HTR-8/SVneo (cell line): ENCODE results near the gene SWT1.

Experiments used
- DNase-seq: peaks from one replicate; pipeline ENCODE4 v3.0.0; 2011; ENCODE audit warnings: low spot score, mixed read lengths; ENCODE audit not compliant: insufficient read length
- FAIRE-seq: peaks from 2 replicates; lab custom pipeline; 2011; peaks lifted over from hg19 to GRCh38; lab: Jason Lieb, UNC

The SWT1 gene

GRCh38 chr1:185280589-185280988 lies 123.6 kb downstream of the SWT1 start:
- FAIRE-seq (no peak), DNase-seq (no peak)

GRCh38 chr1:185281245-185281644 lies 124.3 kb downstream of the SWT1 start:
- DNase-seq (no peak), FAIRE-seq (no peak)

GRCh38 chr1:185284116-185284515 lies 127.1 kb downstream of the SWT1 start:
- FAIRE-seq (no peak), DNase-seq (no peak)

- DNase-seq (no peak), FAIRE-seq (no peak)
These were observed 127.7 kb downstream of the SWT1 start for GRCh38 chr1:185284533-185285276.

- no peak for DNase-seq
- no peak for FAIRE-seq
These were observed 130.5 kb downstream of the SWT1 start for GRCh38 chr1:185287451-185287850.

GRCh38 chr1:185288435-185288834 lies 131.5 kb downstream of the SWT1 start:
- FAIRE-seq = no peak

GRCh38 chr1:185289880-185290279 lies 132.9 kb downstream of the SWT1 start:
- FAIRE-seq (no peak), DNase-seq (no peak)

More at GRCh38 chr1:185288435-185288834, 131.5 kb downstream of the SWT1 start:
- no peak for DNase-seq

- no peak for DNase-seq
- no peak for FAIRE-seq
These were observed 134.2 kb downstream of the SWT1 start for GRCh38 chr1:185291159-185291558.

- DNase-seq = no peak
- no peak for FAIRE-seq
These were observed 134.7 kb downstream of the SWT1 start for GRCh38 chr1:185291652-185292051.

- DNase-seq (no peak), FAIRE-seq (no peak)
These were observed 135.3 kb downstream of the SWT1 start for GRCh38 chr1:185292237-185292636.

GRCh38 chr1:185293967-185294542 lies 137.1 kb downstream of the SWT1 start:
- DNase-seq = no peak

GRCh38 chr1:185295091-185295490 lies 138.1 kb downstream of the SWT1 start:
- DNase-seq (no peak), FAIRE-seq (no peak)

More at GRCh38 chr1:185293967-185294542, 137.1 kb downstream of the SWT1 start:
- no peak for FAIRE-seq

GRCh38 chr1:185297982-185298381 lies 141.0 kb downstream of the SWT1 start:
- DNase-seq (no peak), FAIRE-seq (no peak)

- DNase-seq (no peak), FAIRE-seq (no peak)
These were observed 143.2 kb downstream of the SWT1 start for GRCh38 chr1:185300152-185300551.

GRCh38 chr1:185305419-185305818 lies 148.5 kb downstream of the SWT1 start:
- DNase-seq = no peak
- FAIRE-seq = no peak

- DNase-seq (no peak), FAIRE-seq (no peak)
These were observed 151.2 kb downstream of the SWT1 start for GRCh38 chr1:185308126-185308525.

GRCh38 chr1:185309566-185309965 lies 152.6 kb downstream of the SWT1 start:
- FAIRE-seq (no peak), DNase-seq (no peak)

GRCh38 chr1:185311589-185312225 lies 154.7 kb downstream of the SWT1 start:
- no peak for FAIRE-seq

GRCh38 chr1:185312361-185313138 lies 155.6 kb downstream of the SWT1 start:
- DNase-seq = no peak
- FAIRE-seq = no peak

More at GRCh38 chr1:185311589-185312225, 154.7 kb downstream of the SWT1 start:
- DNase-seq = no peak

- DNase-seq (no peak), FAIRE-seq (no peak)
These were observed 157.4 kb downstream of the SWT1 start for GRCh38 chr1:185314411-185314810.
